ENCODE measurements around the gene MSI2.
A peak's percentile ranks its signal among the peaks of the same experiment; 100 is the strongest.

The MSI2 gene

DNA sequence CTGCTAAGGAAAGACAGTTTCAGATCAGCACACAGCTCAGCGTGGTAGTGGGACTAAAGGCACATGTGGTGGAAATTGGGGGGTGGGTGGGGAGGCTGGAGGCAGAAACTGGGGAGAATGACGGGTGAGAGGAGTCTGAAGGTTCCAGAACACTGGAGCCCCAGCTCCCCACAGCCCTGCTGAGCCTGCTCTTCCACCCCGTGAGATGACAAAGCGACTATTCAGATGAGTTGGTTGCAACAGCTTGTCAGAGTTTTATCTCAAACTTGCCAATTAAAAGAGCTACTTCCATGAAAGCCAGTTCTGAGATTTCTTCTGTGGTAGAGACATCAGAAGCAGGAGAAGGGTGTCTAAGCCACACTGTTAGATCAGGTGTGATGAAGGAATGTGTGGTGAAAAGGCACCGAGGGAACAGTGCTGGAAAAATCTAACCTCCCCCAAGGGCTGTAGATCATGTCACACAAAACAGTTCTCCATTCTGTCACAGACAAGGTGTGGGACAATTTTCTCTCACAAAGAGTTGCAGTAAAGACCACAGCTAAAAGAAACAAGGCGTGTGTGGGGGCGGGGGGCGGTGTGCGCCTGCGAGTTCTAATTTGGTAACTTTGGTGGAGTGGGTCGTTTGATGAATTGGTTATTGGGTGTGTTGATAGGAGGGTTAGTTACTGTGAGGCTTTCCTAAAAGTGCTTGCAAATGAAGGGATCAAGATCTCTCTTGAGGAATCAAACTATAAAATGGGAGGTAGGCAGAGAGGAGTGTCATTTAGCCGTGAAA is 449.8 kb downstream of the MSI2 start:
- Histone ChIP-seq H3K23ac (ENCODE audit: low read length) (no peak overlapping the region), H4K12ac (ENCODE audit: low read depth, low read length) (no peak overlapping the region), H3K36me3 (ENCODE audit: control insufficient read depth in 1 of 2, insufficient read depth in 2 of 2, low read length in 2 of 2) (no peaks in the 10 kb centered on the region), H3K4ac (ENCODE audit: low read depth, low read length) (no peak overlapping the region), H3K79me1 (ENCODE audit: low read length) (no peaks in the 10 kb centered on the region), H3K4me3 (ENCODE audit: low read depth, low read length) (no peak overlapping the region), H3K14ac (ENCODE audit: low read length) (no peak overlapping the region), H3K27ac (ENCODE audit: low read depth, low read length) (no peak overlapping the region), H3K27me3 (ENCODE audit: insufficient read depth, low read length) (no peaks in the 10 kb centered on the region), H3K18ac (ENCODE audit: low read length) (no peak overlapping the region), H4K91ac (ENCODE audit: low read depth, low read length) (no peak overlapping the region), H2BK120ac (ENCODE audit: insufficient read depth, low read length, poor library complexity) (no peak overlapping the region), H2AK5ac (ENCODE audit: low read length) (no peak overlapping the region), H4K8ac (ENCODE audit: low read depth, low read length) (no peak overlapping the region), H2BK12ac (ENCODE audit: low read length) (no peak overlapping the region), H2BK5ac (ENCODE audit: low read depth, low read length, poor library complexity) (no peak overlapping the region), H3K4me2 (ENCODE audit: low read length) (no peak overlapping the region), H2AFZ (ENCODE audit: insufficient read depth, low read length, poor library complexity) (no peak overlapping the region), H3K4me1 (ENCODE audit: control insufficient read depth in 1 of 2, insufficient read depth in 2 of 2, low read length in 2 of 2) (peaks cover 3 to 18% of the 10 kb centered on the region in 2 experiments), H3K79me2 (ENCODE audit: control insufficient read depth, insufficient read depth, low read length, poor library complexity) (no peaks in the 10 kb centered on the region), H3K9ac (ENCODE audit: low read length) (no peak overlapping the region), H3K9me3 (ENCODE audit: insufficient read depth, low read depth, low read length) (peaks cover 3% of the 10 kb centered on the region)
- DNase-seq, result no peak
- 100% methylated on average over 1 of the region's 12 CpGs for WGBS (ENCODE audit: extremely low coverage, insufficient coverage, insufficient read length)

DNA sequence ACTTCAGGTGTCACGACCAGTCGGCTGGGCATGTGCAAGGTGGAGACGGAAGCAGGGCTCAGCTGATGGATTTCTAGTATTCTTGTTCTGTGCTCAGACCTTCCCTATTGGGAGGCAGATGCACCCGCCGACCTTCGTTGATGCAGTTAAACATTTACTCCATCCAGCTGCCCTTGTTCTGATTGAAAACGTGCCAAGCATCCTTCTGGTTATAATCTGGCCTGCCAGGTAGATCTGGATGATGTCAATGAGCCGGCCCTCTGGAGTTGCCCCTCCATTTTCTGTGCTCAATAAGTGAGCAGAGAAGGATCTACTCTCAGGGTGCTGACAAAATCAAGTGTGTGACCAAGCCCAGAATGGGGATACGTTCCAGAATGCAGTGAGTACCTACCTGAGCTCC is 450.4 kb downstream of the MSI2 start:
- Histone ChIP-seq H2AK5ac (ENCODE audit: low read length) (no peak overlapping the region), H4K91ac (ENCODE audit: low read depth, low read length) (no peak overlapping the region), H2BK5ac (ENCODE audit: low read depth, low read length, poor library complexity) (no peak overlapping the region), H3K4me1 (ENCODE audit: control insufficient read depth in 1 of 2, insufficient read depth in 2 of 2, low read length in 2 of 2) (peaks cover 3 to 18% of the 10 kb centered on the region in 2 experiments), H4K12ac (ENCODE audit: low read depth, low read length) (no peak overlapping the region), H3K4me3 (ENCODE audit: low read depth, low read length) (no peak overlapping the region), H3K18ac (ENCODE audit: low read length) (peak overlapping the region; percentile 27), H3K27me3 (ENCODE audit: insufficient read depth, low read length) (no peaks in the 10 kb centered on the region), H3K9me3 (ENCODE audit: insufficient read depth, low read depth, low read length) (peaks cover 3% of the 10 kb centered on the region), H3K79me1 (ENCODE audit: low read length) (no peaks in the 10 kb centered on the region), H3K79me2 (ENCODE audit: control insufficient read depth, insufficient read depth, low read length, poor library complexity) (no peaks in the 10 kb centered on the region), H3K27ac (ENCODE audit: low read depth, low read length) (no peak overlapping the region), H3K14ac (ENCODE audit: low read length) (no peak overlapping the region), H2BK12ac (ENCODE audit: low read length) (no peak overlapping the region), H3K9ac (ENCODE audit: low read length) (no peak overlapping the region), H2BK120ac (ENCODE audit: insufficient read depth, low read length, poor library complexity) (no peak overlapping the region), H3K23ac (ENCODE audit: low read length) (no peak overlapping the region), H3K4ac (ENCODE audit: low read depth, low read length) (no peak overlapping the region), H2AFZ (ENCODE audit: insufficient read depth, low read length, poor library complexity) (no peak overlapping the region), H3K36me3 (ENCODE audit: control insufficient read depth in 1 of 2, insufficient read depth in 2 of 2, low read length in 2 of 2) (no peaks in the 10 kb centered on the region), H4K8ac (ENCODE audit: low read depth, low read length) (no peak overlapping the region), H3K4me2 (ENCODE audit: low read length) (no peak overlapping the region)
- WGBS (ENCODE audit: extremely low coverage, insufficient coverage, insufficient read length), result no CpG with 5 or more reads among the region's 9 CpGs
- no peak for DNase-seq

DNA sequence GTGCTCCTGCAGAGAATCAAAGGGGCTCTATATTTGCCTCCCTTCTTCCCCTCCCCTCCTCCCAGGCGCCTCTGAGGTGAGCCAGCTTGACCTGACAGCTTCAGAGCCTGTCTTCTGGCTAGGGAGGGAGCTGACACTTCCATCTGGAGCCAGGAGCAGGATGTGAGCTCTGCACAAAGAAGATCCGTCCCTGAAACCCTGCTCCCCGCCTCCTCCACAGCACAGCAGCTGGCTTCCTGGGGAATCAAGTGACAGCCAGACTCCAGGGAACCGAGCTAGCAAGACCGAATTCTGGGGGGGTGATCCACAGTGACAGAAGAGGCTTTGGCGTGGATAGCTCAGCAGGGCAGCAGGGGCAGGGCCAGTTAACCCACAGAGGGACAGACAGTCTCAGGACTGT is 451.6 kb downstream of the MSI2 start:
- Histone ChIP-seq H3K4me3 (ENCODE audit: low read depth, low read length) (no peak overlapping the region), H3K9me3 (ENCODE audit: insufficient read depth, low read depth, low read length) (peaks cover 3% of the 10 kb centered on the region), H2AK5ac (ENCODE audit: low read length) (no peak overlapping the region), H4K12ac (ENCODE audit: low read depth, low read length) (no peak overlapping the region), H2BK5ac (ENCODE audit: low read depth, low read length, poor library complexity) (no peak overlapping the region), H3K27me3 (ENCODE audit: insufficient read depth, low read length) (no peaks in the 10 kb centered on the region), H4K91ac (ENCODE audit: low read depth, low read length) (no peak overlapping the region), H3K18ac (ENCODE audit: low read length) (no peak overlapping the region), H3K9ac (ENCODE audit: low read length) (no peak overlapping the region), H3K79me2 (ENCODE audit: control insufficient read depth, insufficient read depth, low read length, poor library complexity) (no peaks in the 10 kb centered on the region), H2BK120ac (ENCODE audit: insufficient read depth, low read length, poor library complexity) (no peak overlapping the region), H3K14ac (ENCODE audit: low read length) (no peak overlapping the region), H3K4ac (ENCODE audit: low read depth, low read length) (no peak overlapping the region), H2BK12ac (ENCODE audit: low read length) (no peak overlapping the region), H3K23ac (ENCODE audit: low read length) (no peak overlapping the region), H4K8ac (ENCODE audit: low read depth, low read length) (no peak overlapping the region), H3K27ac (ENCODE audit: low read depth, low read length) (no peak overlapping the region), H3K4me2 (ENCODE audit: low read length) (peak overlapping the region; percentile 15), H2AFZ (ENCODE audit: insufficient read depth, low read length, poor library complexity) (no peak overlapping the region), H3K4me1 (ENCODE audit: control insufficient read depth in 1 of 2, insufficient read depth in 2 of 2, low read length in 2 of 2) (peaks cover 3 to 18% of the 10 kb centered on the region in 2 experiments), H3K36me3 (ENCODE audit: control insufficient read depth in 1 of 2, insufficient read depth in 2 of 2, low read length in 2 of 2) (no peaks in the 10 kb centered on the region), H3K79me1 (ENCODE audit: low read length) (no peaks in the 10 kb centered on the region)
- WGBS (ENCODE audit: extremely low coverage, insufficient coverage, insufficient read length), result no CpG with 5 or more reads among the region's 6 CpGs
- DNase-seq, result no peak

DNA sequence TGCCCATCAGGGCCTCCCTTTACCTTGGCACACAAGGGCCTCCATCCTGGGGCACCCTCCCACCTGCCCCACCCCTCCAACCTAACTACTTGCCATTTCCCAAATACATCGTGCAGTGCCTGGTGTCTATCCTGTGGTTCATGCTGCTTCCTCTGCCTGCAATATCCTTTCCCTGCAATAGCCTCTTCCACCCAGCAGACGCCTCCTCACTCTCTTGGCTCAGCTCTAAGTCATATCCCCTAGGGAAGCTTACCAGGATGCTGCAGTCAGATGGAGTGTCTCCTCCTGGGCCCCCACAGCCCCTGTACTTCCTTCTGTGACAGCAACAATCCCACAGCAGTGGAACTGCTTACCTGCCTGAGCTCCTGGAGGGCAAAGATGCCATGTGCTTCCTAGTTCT is 452.1 kb downstream of the MSI2 start:
- no peaks in the 10 kb centered on the region for H3K79me1 ChIP-seq (ENCODE audit: low read length)
- no peak overlapping the region for H3K27ac ChIP-seq (ENCODE audit: low read depth, low read length)
- no peak overlapping the region for H3K9ac ChIP-seq (ENCODE audit: low read length)
- H3K79me2 ChIP-seq (ENCODE audit: control insufficient read depth, insufficient read depth, low read length, poor library complexity), result no peaks in the 10 kb centered on the region
- no peak overlapping the region for H4K8ac ChIP-seq (ENCODE audit: low read depth, low read length)
- H4K91ac ChIP-seq (ENCODE audit: low read depth, low read length), result no peak overlapping the region
- no peak overlapping the region for H3K23ac ChIP-seq (ENCODE audit: low read length)
- H3K4me1 ChIP-seq (ENCODE audit: control insufficient read depth in 1 of 2, insufficient read depth in 2 of 2, low read length in 2 of 2), result peaks cover 3 to 18% of the 10 kb centered on the region in 2 experiments
- no peak overlapping the region for H3K4ac ChIP-seq (ENCODE audit: low read depth, low read length)
- DNase-seq, result no peak
- no peaks in the 10 kb centered on the region for H3K36me3 ChIP-seq (ENCODE audit: control insufficient read depth in 1 of 2, insufficient read depth in 2 of 2, low read length in 2 of 2)
- no CpG with 5 or more reads among the region's 2 CpGs for WGBS (ENCODE audit: extremely low coverage, insufficient coverage, insufficient read length)
- H2BK120ac ChIP-seq (ENCODE audit: insufficient read depth, low read length, poor library complexity), result no peak overlapping the region
- no peak overlapping the region for H4K12ac ChIP-seq (ENCODE audit: low read depth, low read length)
- no peak overlapping the region for H3K14ac ChIP-seq (ENCODE audit: low read length)
- H3K9me3 ChIP-seq (ENCODE audit: insufficient read depth, low read depth, low read length), result peaks cover 3% of the 10 kb centered on the region
- no peak overlapping the region for H3K18ac ChIP-seq (ENCODE audit: low read length)
- no peak overlapping the region for H2BK12ac ChIP-seq (ENCODE audit: low read length)
- H2BK5ac ChIP-seq (ENCODE audit: low read depth, low read length, poor library complexity), result no peak overlapping the region
- H3K4me3 ChIP-seq (ENCODE audit: low read depth, low read length), result no peak overlapping the region
- H2AFZ ChIP-seq (ENCODE audit: insufficient read depth, low read length, poor library complexity), result no peak overlapping the region
- H3K4me2 ChIP-seq (ENCODE audit: low read length), result no peak overlapping the region
- H3K27me3 ChIP-seq (ENCODE audit: insufficient read depth, low read length), result no peaks in the 10 kb centered on the region
- H2AK5ac ChIP-seq (ENCODE audit: low read length), result no peak overlapping the region
